HG02938 (cell line): ENCODE measurements around the gene ZNF611.
A peak's percentile ranks its signal among the peaks of the same experiment; 100 is the strongest.
"Not testable (repeated sequence)": the region's sequence is repeated elsewhere in the genome, so short reads cannot be mapped to it uniquely, and the experiment has no call there.

Experiments used
- ATAC-seq: cut with Tn5 transposase; IDR thresholded peaks from one replicate; pipeline ENCODE4 v1.9.1; 2021; ENCODE audit warnings: mild to moderate bottlenecking, moderate library complexity; ENCODE audit not compliant: unreplicated experiment

ZNF611 gene

GRCh38 chr19:52734893-52735661, at the start of gene ZNF611:
Gene ZNF611, minus strand, starts transcription at chr19:52735044. Its CDS starts 19,150 bp downstream, at chr19:52715894.
- peak; percentile 70 for ATAC-seq

GRCh38 chr19:52782864-52783263, 48.0 kb upstream of the ZNF611 start:
- ATAC-seq = not testable (repeated sequence)

DNA sequence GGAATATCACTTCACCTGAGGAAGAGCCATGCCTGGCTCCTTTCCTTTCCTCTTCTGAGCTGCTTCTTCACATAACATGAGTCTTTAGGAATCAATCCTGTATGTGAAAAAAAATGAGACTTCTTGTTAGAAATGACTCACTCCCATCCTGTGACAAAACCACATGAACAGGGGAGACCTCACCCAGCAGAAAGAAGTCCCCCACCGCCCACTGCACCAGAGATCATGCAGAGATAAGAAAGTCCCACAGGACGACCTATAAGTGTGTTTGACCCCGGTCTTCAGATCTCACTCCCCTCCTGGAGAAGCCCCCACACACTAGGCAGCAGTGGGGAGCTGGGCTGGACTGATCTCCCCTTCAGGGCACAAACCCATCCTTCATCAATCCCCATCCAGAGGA, 44.0 kb upstream of the ZNF611 start:
- no peak for ATAC-seq

DNA sequence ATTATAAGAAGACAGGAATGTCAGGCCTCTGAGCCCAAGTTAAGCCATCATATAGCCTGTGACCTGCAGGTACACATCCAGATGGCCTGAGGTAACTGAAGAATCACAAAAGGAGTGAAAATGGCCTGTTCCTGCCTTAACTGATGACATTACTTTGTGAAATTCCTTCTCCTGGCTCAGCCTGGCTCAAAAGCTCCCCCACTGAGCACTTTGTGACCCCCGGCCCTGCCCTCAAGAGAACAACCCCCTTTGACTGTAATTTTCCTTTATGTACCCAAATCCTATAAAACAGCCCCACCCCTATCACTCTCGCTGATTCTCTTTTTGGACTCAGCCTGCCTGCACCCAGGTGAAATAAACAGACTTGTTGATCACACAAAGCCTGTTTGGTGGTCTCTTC, 21.6 kb upstream of the ZNF611 start:
- not testable (repeated sequence) for ATAC-seq

GRCh38 chr19:52749780-52750179, 14.9 kb upstream of the ZNF611 start:
- no peak for ATAC-seq

GRCh38 chr19:52748336-52748950, 13.6 kb upstream of the ZNF611 start:
- no peak for ATAC-seq

GRCh38 chr19:52745919-52746318, 11.1 kb upstream of the ZNF611 start:
- not testable (repeated sequence) for ATAC-seq

GRCh38 chr19:52743091-52743490, 8.2 kb upstream of the ZNF611 start:
- ATAC-seq = no peak

GRCh38 chr19:52742516-52742915, 7.7 kb upstream of the ZNF611 start:
- no peak for ATAC-seq

GRCh38 chr19:52741951-52742485, 7.2 kb upstream of the ZNF611 start:
- no peak for ATAC-seq

- not testable (repeated sequence) for ATAC-seq
These were observed 6.5 kb upstream of the ZNF611 start for GRCh38 chr19:52741371-52741770.

DNA sequence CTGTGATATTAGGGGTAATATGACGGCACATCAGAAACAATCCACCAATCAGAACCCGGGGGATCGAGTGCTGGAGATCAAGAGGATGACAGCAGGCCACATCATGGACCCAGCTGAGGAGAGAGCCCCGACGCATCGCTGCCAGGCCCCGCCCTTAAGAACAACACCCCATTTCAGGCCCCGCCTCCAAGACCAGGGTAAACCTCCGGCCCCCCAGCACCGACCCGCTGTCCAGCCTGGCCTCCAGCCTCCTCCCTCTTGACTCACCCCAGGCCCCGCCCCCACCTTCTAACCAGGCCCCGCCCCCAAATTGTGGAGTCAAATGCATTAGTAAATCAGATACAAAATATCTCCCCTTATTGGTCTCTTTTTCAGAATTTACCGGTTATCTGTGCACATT, 4.7 kb upstream of the ZNF611 start:
- no peak for ATAC-seq

GRCh38 chr19:52735734-52736133, 890 bp upstream of the ZNF611 start:
- ATAC-seq = no peak

GRCh38 chr19:52734331-52734892, 432 bp downstream of the ZNF611 start:
- ATAC-seq = peak; percentile 35

DNA sequence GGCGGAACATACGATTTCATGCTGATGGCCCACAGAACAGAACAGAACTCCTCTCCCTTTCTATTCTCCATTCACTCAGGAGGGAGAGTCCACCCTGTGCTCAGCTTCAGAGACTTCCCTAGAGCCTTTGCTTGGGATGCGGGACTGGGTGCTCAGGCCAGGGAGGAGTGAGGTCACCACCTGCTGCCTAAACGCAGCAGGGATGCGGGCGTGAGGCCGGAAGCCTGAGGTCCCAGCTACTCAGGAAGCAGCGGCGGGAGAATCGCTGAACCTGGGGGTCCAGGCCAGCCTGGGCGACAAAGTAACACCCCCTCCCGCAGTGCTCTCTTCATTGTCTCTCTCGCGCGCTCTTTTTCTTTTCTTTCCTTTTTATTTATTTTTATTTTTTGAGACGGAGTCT, 8.8 kb downstream of the ZNF611 start:
- not testable (repeated sequence) for ATAC-seq

DNA sequence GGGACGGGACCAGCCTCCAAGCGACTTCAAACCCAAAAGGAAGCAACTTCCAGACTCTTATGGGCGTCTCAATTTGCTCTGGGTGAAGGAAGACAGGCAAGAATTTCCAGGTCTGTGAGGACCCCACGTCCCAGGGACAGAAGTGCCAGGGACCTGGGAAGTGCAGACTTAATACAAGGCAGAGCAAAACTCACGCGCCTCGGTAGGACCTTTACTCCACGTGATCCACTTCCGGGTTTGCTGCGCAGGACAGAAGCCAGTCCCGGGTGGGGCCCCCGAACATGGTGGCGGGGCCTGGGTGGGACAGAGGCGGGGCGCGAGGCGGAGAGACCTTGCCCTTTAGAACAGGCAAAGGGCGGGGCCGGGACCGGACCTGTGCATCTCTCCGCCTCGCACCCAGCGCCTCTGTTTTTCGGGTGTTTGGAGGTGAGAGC, 9.3 kb downstream of the ZNF611 start:
- no peak for ATAC-seq

DNA sequence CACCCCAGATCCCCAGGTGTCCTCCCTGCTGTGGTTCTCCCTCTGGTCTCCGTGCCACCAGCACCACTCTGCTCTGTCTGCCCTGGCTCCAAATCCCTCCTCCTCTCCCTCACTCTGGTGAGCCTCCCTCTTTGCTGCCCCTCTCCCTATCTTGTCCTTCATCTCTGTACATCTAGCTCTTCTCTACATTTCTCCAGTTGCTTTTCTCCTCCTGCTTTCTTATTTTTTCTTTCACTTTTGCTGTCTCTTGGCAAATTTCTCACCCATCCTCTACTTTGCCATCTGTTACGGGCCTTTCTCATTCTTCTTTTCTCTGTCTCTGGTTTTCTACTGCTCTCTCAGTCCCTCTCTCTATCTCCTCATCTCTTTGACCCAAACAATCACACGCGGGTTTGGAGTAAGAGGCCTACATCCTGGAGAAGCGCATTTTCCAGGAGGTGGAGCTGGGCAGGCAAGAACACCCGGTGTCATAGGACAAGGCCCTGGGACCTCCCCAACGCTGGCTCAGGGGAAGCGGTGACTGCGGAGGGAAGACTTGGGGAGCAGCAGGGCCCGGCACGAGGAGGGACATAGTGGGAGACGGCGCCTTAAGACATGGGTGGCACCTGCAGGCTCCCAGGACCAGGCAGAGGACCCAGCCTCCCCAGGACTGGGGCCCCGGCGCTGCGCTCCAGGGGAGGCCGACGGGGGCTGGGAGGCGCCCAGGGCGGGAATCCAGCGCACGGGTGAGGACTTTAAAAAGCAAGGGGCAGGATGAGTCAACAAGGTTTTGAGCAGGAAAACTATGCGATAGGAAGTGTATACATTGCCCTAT, 9.9 kb downstream of the ZNF611 start:
- no peak for ATAC-seq

DNA sequence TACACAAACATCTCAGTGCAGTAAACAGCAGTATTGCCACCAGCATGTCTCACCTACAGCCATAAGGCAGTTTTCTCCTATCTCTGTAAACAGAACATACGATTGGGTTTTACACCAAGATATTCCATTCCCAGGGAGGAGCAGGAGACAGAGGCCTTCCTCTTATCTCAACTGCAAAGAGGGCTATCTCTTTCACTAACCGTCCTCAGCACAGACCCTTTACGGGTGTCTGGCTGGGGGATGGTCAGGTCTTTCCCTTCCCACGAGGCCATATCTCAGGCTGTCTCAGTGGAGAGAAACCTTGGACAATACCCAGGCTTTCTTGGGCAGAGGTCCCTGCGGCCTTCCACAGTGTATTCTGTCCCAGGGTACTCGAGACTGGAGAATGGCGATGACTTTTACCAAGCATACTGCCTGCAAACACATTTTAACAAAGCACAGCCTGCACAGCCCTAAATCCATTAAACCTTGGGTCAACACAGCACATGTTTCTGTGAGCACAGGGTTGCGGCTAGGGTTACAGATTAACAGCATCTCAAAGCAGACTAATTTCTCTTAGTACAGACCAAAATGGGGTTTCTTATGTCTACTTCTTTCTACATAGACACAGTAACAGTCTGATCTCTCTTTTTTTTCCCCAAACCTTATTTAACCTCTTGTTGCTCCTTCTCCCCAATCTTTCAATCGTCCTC, 10.8 kb downstream of the ZNF611 start:
- ATAC-seq = not testable (repeated sequence)

GRCh38 chr19:52722062-52723003, 12.5 kb downstream of the ZNF611 start:
- no peak for ATAC-seq
